PC-9 (cell line): ENCODE results near the gene EIF2S2.

Experiments
- EZH2 ChIP-seq: fragments of 200-600 bp; sonication (generic); IDR thresholded peaks from 2 replicates; pipeline ENCODE4 v1.8.0; 2017; ENCODE audit warnings: antibody characterized with exemption, low read depth
- TF ChIP-seq, protein P1 (sequence below): fragments of 200-600 bp; sonication (generic); conservative IDR thresholded peaks from 2 replicates; pipeline ENCODE4 v1.6.1; 2017; ENCODE audit warnings: mixed run types, antibody characterized with exemption, mild to moderate bottlenecking, moderate library complexity

DNA sequence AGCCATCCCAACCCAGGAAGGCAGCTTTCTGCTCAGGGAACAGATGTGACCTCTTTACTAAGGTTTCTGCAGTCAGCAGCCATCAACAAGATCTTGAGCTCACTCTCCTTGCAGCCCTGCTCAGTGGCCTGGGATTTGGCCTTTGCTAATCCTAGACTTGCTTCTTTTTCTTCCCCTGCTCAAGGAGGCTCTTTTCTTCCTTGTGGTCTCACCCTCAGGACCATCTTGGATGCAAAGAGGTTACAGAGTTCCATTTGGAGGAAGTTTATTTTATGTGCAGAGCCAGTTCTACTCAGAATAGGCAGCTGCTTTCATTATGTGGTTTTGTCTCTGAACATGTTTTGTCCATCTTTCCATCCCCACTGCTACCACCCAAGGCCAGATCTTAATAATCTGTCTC is 69.0 kb downstream of the EIF2S2 start:
- TF ChIP-seq, protein P1, sequence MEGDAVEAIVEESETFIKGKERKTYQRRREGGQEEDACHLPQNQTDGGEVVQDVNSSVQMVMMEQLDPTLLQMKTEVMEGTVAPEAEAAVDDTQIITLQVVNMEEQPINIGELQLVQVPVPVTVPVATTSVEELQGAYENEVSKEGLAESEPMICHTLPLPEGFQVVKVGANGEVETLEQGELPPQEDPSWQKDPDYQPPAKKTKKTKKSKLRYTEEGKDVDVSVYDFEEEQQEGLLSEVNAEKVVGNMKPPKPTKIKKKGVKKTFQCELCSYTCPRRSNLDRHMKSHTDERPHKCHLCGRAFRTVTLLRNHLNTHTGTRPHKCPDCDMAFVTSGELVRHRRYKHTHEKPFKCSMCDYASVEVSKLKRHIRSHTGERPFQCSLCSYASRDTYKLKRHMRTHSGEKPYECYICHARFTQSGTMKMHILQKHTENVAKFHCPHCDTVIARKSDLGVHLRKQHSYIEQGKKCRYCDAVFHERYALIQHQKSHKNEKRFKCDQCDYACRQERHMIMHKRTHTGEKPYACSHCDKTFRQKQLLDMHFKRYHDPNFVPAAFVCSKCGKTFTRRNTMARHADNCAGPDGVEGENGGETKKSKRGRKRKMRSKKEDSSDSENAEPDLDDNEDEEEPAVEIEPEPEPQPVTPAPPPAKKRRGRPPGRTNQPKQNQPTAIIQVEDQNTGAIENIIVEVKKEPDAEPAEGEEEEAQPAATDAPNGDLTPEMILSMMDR = no peak
- TF ChIP-seq EZH2 = no peak
